H9 (cell line): Measurements from ENCODE around the gene DHRSX. TPM values are rescaled to one million over a fixed set of nuclear protein-coding genes. Genes with fewer than 3 reads are reported as not detected.

ENCODE experiments used
- DNase-seq: peaks from one replicate; pipeline ENCODE4 v3.0.0-alpha.2; 2017
- H2AFZ ChIP-seq: one replicate; pipeline ENCODE4 v1.6.1; 2013; ENCODE audit warnings: mild to moderate bottlenecking, low read length, control low read depth, moderate library complexity
- H2AK5ac ChIP-seq: 2 replicates; pipeline ENCODE4 v1.6.1; 2013; ENCODE audit warnings: low read length, control low read depth, mixed read lengths; ENCODE audit not compliant: insufficient read length
- H2BK120ac ChIP-seq: one replicate; pipeline ENCODE4 v1.6.1; 2013; ENCODE audit warnings: low read depth, mild to moderate bottlenecking, low read length, control low read depth, inconsistent platforms; ENCODE audit not compliant: poor library complexity, severe bottlenecking
- H2BK12ac ChIP-seq: 2 replicates; pipeline ENCODE4 v1.6.1; 2013; ENCODE audit warnings: low read length, control low read depth, mixed read lengths, low read depth; ENCODE audit not compliant: insufficient read length
- H2BK15ac ChIP-seq: 2 replicates; pipeline ENCODE4 v1.6.1; 2013; ENCODE audit warnings: low read depth, low read length, control low read depth
- H2BK20ac ChIP-seq: one replicate; pipeline ENCODE4 v1.6.1; 2013; ENCODE audit warnings: low read depth, mild to moderate bottlenecking, low read length, control low read depth, inconsistent platforms; ENCODE audit not compliant: poor library complexity, severe bottlenecking
- H2BK5ac ChIP-seq: 2 replicates; pipeline ENCODE4 v1.6.1; 2013; ENCODE audit warnings: low read length, control low read depth, mixed read lengths; ENCODE audit not compliant: insufficient read length
- H3K14ac ChIP-seq: 2 replicates; pipeline ENCODE4 v1.6.1; 2013; ENCODE audit warnings: low read length, control low read depth; ENCODE audit not compliant: insufficient read depth
- H3K18ac ChIP-seq: 2 replicates; pipeline ENCODE4 v1.6.1; 2013; ENCODE audit warnings: low read depth, mild to moderate bottlenecking, mixed read lengths, low read length, control low read depth; ENCODE audit not compliant: insufficient read length
- H3K23ac ChIP-seq: 2 replicates; pipeline ENCODE4 v1.6.1; 2013; ENCODE audit warnings: low read length, control low read depth, mixed read lengths, low read depth; ENCODE audit not compliant: insufficient read length
- H3K23me2 ChIP-seq: 2 replicates; pipeline ENCODE4 v1.6.1; 2013; ENCODE audit warnings: low read depth, mild to moderate bottlenecking, mixed read lengths, low read length, control low read depth; ENCODE audit not compliant: insufficient read length, poor library complexity, severe bottlenecking
- H3K27ac ChIP-seq: 2 replicates; pipeline ENCODE4 v1.5.1; 2013; ENCODE audit warnings: low read length, control low read depth, mixed read lengths, low read depth; ENCODE audit not compliant: insufficient read length
- H3K27me3 ChIP-seq: 2 replicates; pipeline ENCODE4 v1.6.1; 2013; ENCODE audit warnings: low read length, control low read depth, inconsistent platforms; ENCODE audit not compliant: insufficient read depth
- H3K4ac ChIP-seq: 2 replicates; pipeline ENCODE4 v1.6.1; 2013; ENCODE audit warnings: low read depth, mild to moderate bottlenecking, control low read depth, inconsistent platforms, low read length, moderate library complexity
- H3K4me1 ChIP-seq: 2 replicates; pipeline ENCODE4 v1.6.1; 2013; ENCODE audit warnings: low read length, control low read depth, inconsistent platforms; ENCODE audit not compliant: insufficient read depth
- H3K4me2 ChIP-seq: 2 replicates; pipeline ENCODE4 v1.6.1; 2013; ENCODE audit warnings: low read length, control low read depth, mixed read lengths; ENCODE audit not compliant: insufficient read length, insufficient read depth
- H3K56ac ChIP-seq: 2 replicates; pipeline ENCODE4 v1.6.1; 2013; ENCODE audit warnings: low read depth, mild to moderate bottlenecking, mixed read lengths, low read length, control low read depth; ENCODE audit not compliant: insufficient read length
- H3K79me1 ChIP-seq: 2 replicates; pipeline ENCODE4 v1.6.1; 2013; ENCODE audit warnings: low read depth, mild to moderate bottlenecking, moderate library complexity, low read length, control low read depth, inconsistent platforms; ENCODE audit not compliant: insufficient read depth, poor library complexity, severe bottlenecking
- H3K79me2 ChIP-seq: 2 replicates; pipeline ENCODE4 v1.6.1; 2013; ENCODE audit warnings: low read length, control low read depth, inconsistent platforms; ENCODE audit not compliant: insufficient read depth
- H3K9ac ChIP-seq: 2 replicates; pipeline ENCODE4 v1.6.1; 2013; ENCODE audit warnings: low read length, control low read depth, mixed read lengths; ENCODE audit not compliant: insufficient read length; ENCODE audit errors: extremely low read depth
- H3K9me3 ChIP-seq: one replicate; pipeline ENCODE4 v1.6.1; 2013; ENCODE audit warnings: low read depth, low read length, inconsistent platforms; ENCODE audit not compliant: control insufficient read depth
- H3T11ph ChIP-seq: one replicate; pipeline ENCODE4 v1.6.1; 2013; ENCODE audit warnings: mild to moderate bottlenecking, low read length, control low read depth, inconsistent platforms
- H4K20me1 ChIP-seq: one replicate; pipeline ENCODE4 v1.6.1; 2013; ENCODE audit not compliant: control insufficient read depth, insufficient read length, insufficient read depth
- H4K5ac ChIP-seq: 2 replicates; pipeline ENCODE4 v1.6.1; 2013; ENCODE audit warnings: low read depth, mild to moderate bottlenecking, mixed read lengths, low read length, control low read depth; ENCODE audit not compliant: insufficient read length
- H4K8ac ChIP-seq: replicated peaks from 2 replicates; pipeline ENCODE4 v1.6.1; 2013; ENCODE audit warnings: low read length, control low read depth, mixed read lengths, low read depth; ENCODE audit not compliant: insufficient read length
- H4K91ac ChIP-seq: 2 replicates; pipeline ENCODE4 v1.6.1; 2013; ENCODE audit warnings: low read depth, mild to moderate bottlenecking, moderate library complexity, mixed read lengths, low read length, control low read depth; ENCODE audit not compliant: insufficient read length
- H3K27ac Mint-ChIP-seq, 3 experiments: 2 replicates in 2 of 3; 3 replicates in 1 of 3; pipeline ENCODE4 v1.8.0; 2020 to 2021; ENCODE audit warnings: mixed read lengths in 3 of 3, mild to moderate bottlenecking in 1 of 3, moderate library complexity in 1 of 3
- H3K27me3 Mint-ChIP-seq: 2 replicates; pipeline ENCODE4 v1.8.0; 2021; ENCODE audit warnings: low read depth, mild to moderate bottlenecking, moderate library complexity, mixed read lengths
- H3K36me3 Mint-ChIP-seq, 3 experiments: 2 replicates in 2 of 3; 3 replicates in 1 of 3; pipeline ENCODE4 v1.8.0; 2020 to 2021; ENCODE audit warnings: low read depth in 3 of 3, mixed read lengths in 3 of 3; ENCODE audit not compliant: insufficient read depth in 1 of 3
- H3K4me1 Mint-ChIP-seq, 2 experiments: 2 replicates each; pipeline ENCODE4 v1.8.0; 2020; ENCODE audit warnings: mixed read lengths in 2 of 2
- H3K4me3 Mint-ChIP-seq, 2 experiments: 2 replicates in 1 of 2; 3 replicates in 1 of 2; pipeline ENCODE4 v1.8.0; 2020 to 2021; ENCODE audit warnings: mild to moderate bottlenecking in 2 of 2, mixed read lengths in 2 of 2, moderate library complexity in 1 of 2
- H3K9me3 Mint-ChIP-seq, 2 experiments: 2 replicates in 1 of 2; 3 replicates in 1 of 2; pipeline ENCODE4 v1.8.0; 2020; ENCODE audit warnings: mild to moderate bottlenecking in 2 of 2, mixed read lengths in 2 of 2, moderate library complexity in 1 of 2
- WGBS: extraction: QIAGEN DNeasy Blood & Tissue Kit; methylation state at CpG from one replicate; pipeline ENCODE4 v1.1.7; 2013; ENCODE audit warnings: missing lambda C conversion rate, low lambda C conversion rate, mixed read lengths; ENCODE audit not compliant: insufficient read length; ENCODE audit errors: extremely low coverage; 5-methylcytosine and 5-hydroxymethylcytosine counted together
- total RNA-seq: library from RNA; stranded (reverse); gene quantifications from 2 replicates; pipeline ENCODE4 v1.2.1, GENCODE V29; 2021
- TF ChIP-seq, protein P1 (sequence below): fragments of 200-600 bp; sonication (generic); conservative IDR thresholded peaks from 3 replicates; pipeline ENCODE4 v1.8.0; 2021; ENCODE audit warnings: antibody characterized with exemption, mild to moderate bottlenecking

The DHRSX gene
- total RNA-seq, 1 experiment from 2014 or later = 44.0 TPM

GRCh38 chrX:2172359-2172758, 328.4 kb downstream of the DHRSX start:
- no peak overlapping the region for H3K18ac ChIP-seq
- no peak overlapping the region for H2BK12ac ChIP-seq
- H3K36me3 Mint-ChIP-seq = peaks cover 3 to 24% (median 6%) of the 10 kb centered on the region in 3 experiments
- WGBS = no CpG with 5 or more reads among the region's 6 CpGs
- H3K23ac ChIP-seq = no peak overlapping the region
- no peaks in the 10 kb centered on the region; a peak in 1 of 4 replicates for H3K4me1 Mint-ChIP-seq
- H4K8ac ChIP-seq = no peak overlapping the region
- H3K9me3 Mint-ChIP-seq = peaks cover 5 to 13% of the 10 kb centered on the region in 2 experiments
- no peaks in the 10 kb centered on the region for H4K20me1 ChIP-seq
- no peak overlapping the region for H2BK5ac ChIP-seq
- TF ChIP-seq, protein P1, sequence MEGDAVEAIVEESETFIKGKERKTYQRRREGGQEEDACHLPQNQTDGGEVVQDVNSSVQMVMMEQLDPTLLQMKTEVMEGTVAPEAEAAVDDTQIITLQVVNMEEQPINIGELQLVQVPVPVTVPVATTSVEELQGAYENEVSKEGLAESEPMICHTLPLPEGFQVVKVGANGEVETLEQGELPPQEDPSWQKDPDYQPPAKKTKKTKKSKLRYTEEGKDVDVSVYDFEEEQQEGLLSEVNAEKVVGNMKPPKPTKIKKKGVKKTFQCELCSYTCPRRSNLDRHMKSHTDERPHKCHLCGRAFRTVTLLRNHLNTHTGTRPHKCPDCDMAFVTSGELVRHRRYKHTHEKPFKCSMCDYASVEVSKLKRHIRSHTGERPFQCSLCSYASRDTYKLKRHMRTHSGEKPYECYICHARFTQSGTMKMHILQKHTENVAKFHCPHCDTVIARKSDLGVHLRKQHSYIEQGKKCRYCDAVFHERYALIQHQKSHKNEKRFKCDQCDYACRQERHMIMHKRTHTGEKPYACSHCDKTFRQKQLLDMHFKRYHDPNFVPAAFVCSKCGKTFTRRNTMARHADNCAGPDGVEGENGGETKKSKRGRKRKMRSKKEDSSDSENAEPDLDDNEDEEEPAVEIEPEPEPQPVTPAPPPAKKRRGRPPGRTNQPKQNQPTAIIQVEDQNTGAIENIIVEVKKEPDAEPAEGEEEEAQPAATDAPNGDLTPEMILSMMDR = no peak
- H3K27me3 ChIP-seq = no peaks in the 10 kb centered on the region
- H3K9ac ChIP-seq = no peak overlapping the region
- H4K91ac ChIP-seq = no peak overlapping the region
- H3K27ac ChIP-seq = no peak overlapping the region
- no peak overlapping the region for H4K5ac ChIP-seq
- no peak overlapping the region for H3T11ph ChIP-seq
- H3K4me3 Mint-ChIP-seq = no peak overlapping the region
- no peak overlapping the region for H2BK20ac ChIP-seq
- peaks cover 1% of the 10 kb centered on the region; the same call in 1 of the 2 replicates for H3K27me3 Mint-ChIP-seq
- H3K4ac ChIP-seq = no peak overlapping the region
- no peak overlapping the region for H2BK15ac ChIP-seq
- no peaks in the 10 kb centered on the region for H3K9me3 ChIP-seq
- no peaks in the 10 kb centered on the region for H3K79me2 ChIP-seq
- H3K4me2 ChIP-seq = no peak overlapping the region
- H3K14ac ChIP-seq = no peak overlapping the region
- no peak overlapping the region for H3K27ac Mint-ChIP-seq
- H2BK120ac ChIP-seq = no peak overlapping the region
- no peaks in the 10 kb centered on the region for H3K23me2 ChIP-seq
- no peak overlapping the region for H3K56ac ChIP-seq
- H3K4me1 ChIP-seq = no peaks in the 10 kb centered on the region
- no peak overlapping the region for H2AFZ ChIP-seq
- DNase-seq = no peak
- H3K79me1 ChIP-seq = no peaks in the 10 kb centered on the region
- H2AK5ac ChIP-seq = no peak overlapping the region

Other genes starting within 250 kb of the DHRSX start
- gene ZBED1, start within 50 bp of the DHRSX start, total RNA-seq = 61.1 and 63.8 TPM in 2 replicates
- 92.1 and 92.4 TPM in 2 replicates for gene CD99, start 190.3 kb upstream of the DHRSX start, total RNA-seq